Endodermal cell (in vitro differentiated cells): ENCODE results near the gene ASTN2. TPM values are rescaled to one million over a fixed set of nuclear protein-coding genes. Genes with fewer than 3 reads are reported as not detected.

ENCODE experiments used
- DNase-seq: peaks from one replicate; pipeline ENCODE4 v3.0.0-alpha.2; 2017
- H3K27ac ChIP-seq: 2 replicates; pipeline ENCODE4 v1.5.1; 2013; ENCODE audit warnings: mild to moderate bottlenecking, low read depth, low read length, moderate library complexity
- H3K27me3 ChIP-seq: 2 replicates; pipeline ENCODE4 v1.6.1; 2013; ENCODE audit warnings: mild to moderate bottlenecking, low read length, moderate library complexity; ENCODE audit not compliant: insufficient read depth, control insufficient read depth, poor library complexity, severe bottlenecking
- H3K36me3 ChIP-seq: 2 replicates; pipeline ENCODE4 v1.7.0; 2013; ENCODE audit warnings: mild to moderate bottlenecking, low read length, moderate library complexity; ENCODE audit not compliant: control insufficient read depth, insufficient read depth
- H3K4me1 ChIP-seq: one replicate; pipeline ENCODE4 v1.7.0; 2013; ENCODE audit warnings: low read length; ENCODE audit not compliant: control insufficient read depth, insufficient read depth
- H3K4me3 ChIP-seq: 2 replicates; pipeline ENCODE4 v1.5.1; 2013; ENCODE audit warnings: mild to moderate bottlenecking, low read length, moderate library complexity
- H3K9ac ChIP-seq: 2 replicates; pipeline ENCODE4 v1.6.1; 2013; ENCODE audit warnings: mild to moderate bottlenecking, low read length, moderate library complexity; ENCODE audit not compliant: poor library complexity, severe bottlenecking; ENCODE audit errors: extremely low read depth
- H3K9me3 ChIP-seq: 2 replicates; pipeline ENCODE4 v1.6.1; 2013; ENCODE audit warnings: mild to moderate bottlenecking, low read length, moderate library complexity; ENCODE audit not compliant: control insufficient read depth
- H3K27ac Mint-ChIP-seq: 2 replicates; pipeline ENCODE4 v1.8.0; 2020; ENCODE audit warnings: mixed read lengths
- H3K27me3 Mint-ChIP-seq: 2 replicates; pipeline ENCODE4 v1.8.0; 2021; ENCODE audit warnings: mild to moderate bottlenecking, mixed read lengths; ENCODE audit not compliant: insufficient read depth
- H3K36me3 Mint-ChIP-seq: 2 replicates; pipeline ENCODE4 v1.8.0; 2020; ENCODE audit warnings: low read depth, mixed read lengths
- H3K4me1 Mint-ChIP-seq: 2 replicates; pipeline ENCODE4 v1.8.0; 2020; ENCODE audit warnings: mixed read lengths
- H3K4me3 Mint-ChIP-seq: 2 replicates; pipeline ENCODE4 v1.8.0; 2020; ENCODE audit warnings: mild to moderate bottlenecking, moderate library complexity, mixed read lengths
- H3K9me3 Mint-ChIP-seq: 2 replicates; pipeline ENCODE4 v1.8.0; 2020; ENCODE audit warnings: mild to moderate bottlenecking, mixed read lengths
- WGBS, 2 experiments: methylation state at CpG; one replicate each; pipeline versions ENCODE4 v1.1.5 to v1.1.7; 2013; ENCODE audit warnings: missing lambda C conversion rate in 2 of 2, mixed read lengths in 1 of 2; ENCODE audit not compliant: insufficient coverage in 1 of 2, insufficient read length in 1 of 2; 5-methylcytosine and 5-hydroxymethylcytosine counted together
- total RNA-seq, 2 donors: library from RNA; stranded (reverse); fragmentation: NEBNext Ultra II Directional in 1 of 2; extraction: Animal tissue kit (Norgen Biotek cat#: 25700) in 1 of 2; gene quantifications; 2 replicates in 1 of 2; 3 replicates in 1 of 2; pipeline ENCODE4 v1.2.1, GENCODE V29; 2021
- TF ChIP-seq, protein P1 (sequence below): fragments of 200-600 bp; sonication (generic); conservative IDR thresholded peaks from 2 replicates; pipeline ENCODE4 v1.5.0; 2021; ENCODE audit warnings: antibody characterized with exemption, mild to moderate bottlenecking

The ASTN2 gene
- total RNA-seq, 2 donors from 2014 or later, result 8.9 to 10.4 TPM

DNA sequence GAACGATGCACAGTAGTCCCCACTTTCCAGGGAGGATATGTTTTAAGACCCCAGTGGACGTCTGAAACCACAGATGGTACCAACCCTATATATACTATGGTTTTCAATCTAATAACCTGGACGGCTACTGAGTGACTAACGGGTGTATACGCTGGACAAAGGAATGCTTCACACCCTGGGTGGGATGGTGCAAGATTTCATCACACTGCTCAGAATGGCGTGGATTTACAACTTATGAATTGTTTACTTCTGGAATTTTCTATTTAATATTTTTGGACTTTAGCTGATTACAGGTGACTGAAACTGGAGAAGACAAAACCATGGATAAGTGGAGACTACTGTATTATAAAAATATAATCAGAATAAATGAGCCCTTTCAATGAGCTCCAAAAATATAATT lies 875.3 kb downstream of the ASTN2 start:
- H3K27me3 ChIP-seq, result no peaks in the 10 kb centered on the region
- H3K27me3 Mint-ChIP-seq, result peaks cover 4% of the 10 kb centered on the region

DNA sequence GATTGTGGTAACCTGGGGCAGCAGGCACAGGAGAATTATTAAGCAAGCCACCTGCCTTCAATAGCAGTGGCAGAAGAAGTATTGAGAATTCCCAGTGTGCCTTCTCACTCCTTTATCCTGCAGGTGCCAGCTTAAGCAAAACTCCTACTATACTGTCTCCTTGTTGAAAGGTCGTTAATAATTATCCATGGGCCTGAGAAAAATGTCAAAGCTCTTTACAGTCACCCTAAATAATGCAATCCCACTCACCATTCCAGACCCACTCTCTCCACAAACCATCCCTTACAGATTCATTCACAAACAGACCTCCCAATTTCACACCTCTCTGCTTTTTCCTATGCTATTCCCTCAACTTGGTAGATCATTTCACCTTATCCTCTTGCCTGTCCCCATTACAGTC lies 889.2 kb downstream of the ASTN2 start:
- H3K36me3 ChIP-seq, result no peaks in the 10 kb centered on the region
- Mint-ChIP-seq H3K4me3 (no peak overlapping the region), H3K36me3 (no peaks in the 10 kb centered on the region), H3K27ac (no peak overlapping the region), H3K27me3 (peaks cover 5% of the 10 kb centered on the region), H3K9me3 (peaks cover 22% of the 10 kb centered on the region), H3K4me1 (no peaks in the 10 kb centered on the region)
- H3K4me3 ChIP-seq, result no peak overlapping the region
- no peaks in the 10 kb centered on the region for H3K27me3 ChIP-seq
- TF ChIP-seq, protein P1, sequence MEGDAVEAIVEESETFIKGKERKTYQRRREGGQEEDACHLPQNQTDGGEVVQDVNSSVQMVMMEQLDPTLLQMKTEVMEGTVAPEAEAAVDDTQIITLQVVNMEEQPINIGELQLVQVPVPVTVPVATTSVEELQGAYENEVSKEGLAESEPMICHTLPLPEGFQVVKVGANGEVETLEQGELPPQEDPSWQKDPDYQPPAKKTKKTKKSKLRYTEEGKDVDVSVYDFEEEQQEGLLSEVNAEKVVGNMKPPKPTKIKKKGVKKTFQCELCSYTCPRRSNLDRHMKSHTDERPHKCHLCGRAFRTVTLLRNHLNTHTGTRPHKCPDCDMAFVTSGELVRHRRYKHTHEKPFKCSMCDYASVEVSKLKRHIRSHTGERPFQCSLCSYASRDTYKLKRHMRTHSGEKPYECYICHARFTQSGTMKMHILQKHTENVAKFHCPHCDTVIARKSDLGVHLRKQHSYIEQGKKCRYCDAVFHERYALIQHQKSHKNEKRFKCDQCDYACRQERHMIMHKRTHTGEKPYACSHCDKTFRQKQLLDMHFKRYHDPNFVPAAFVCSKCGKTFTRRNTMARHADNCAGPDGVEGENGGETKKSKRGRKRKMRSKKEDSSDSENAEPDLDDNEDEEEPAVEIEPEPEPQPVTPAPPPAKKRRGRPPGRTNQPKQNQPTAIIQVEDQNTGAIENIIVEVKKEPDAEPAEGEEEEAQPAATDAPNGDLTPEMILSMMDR, result no peak
- H3K4me1 ChIP-seq, result no peaks in the 10 kb centered on the region
- no peaks in the 10 kb centered on the region for H3K9me3 ChIP-seq
- H3K27ac ChIP-seq, result no peak overlapping the region
- H3K9ac ChIP-seq, result no peak overlapping the region
- no peak for DNase-seq
- 92 to 100% methylated on average over 1 of the region's 1 CpG for WGBS, 2 experiments

More for the DNA sequence above, 875.3 kb downstream of the ASTN2 start:
- DNase-seq, result no peak
- Histone ChIP-seq H3K27ac (no peak overlapping the region), H3K4me1 (no peaks in the 10 kb centered on the region), H3K9ac (no peak overlapping the region), H3K4me3 (no peak overlapping the region), H3K36me3 (no peaks in the 10 kb centered on the region), H3K9me3 (peaks cover 14% of the 10 kb centered on the region)
- TF ChIP-seq, protein P1, result no peak
- peaks cover 3% of the 10 kb centered on the region for H3K36me3 Mint-ChIP-seq
- no peak overlapping the region for H3K4me3 Mint-ChIP-seq
- 90 to 91% methylated on average over 4 to 6 of the region's 6 CpGs for WGBS, 2 experiments
- H3K27ac Mint-ChIP-seq, result no peak overlapping the region
- H3K9me3 Mint-ChIP-seq, result peaks cover 35% of the 10 kb centered on the region
- H3K4me1 Mint-ChIP-seq, result no peaks in the 10 kb centered on the region

GRCh38 chr9:116524778-116525470 lies 889.9 kb downstream of the ASTN2 start:
- Histone ChIP-seq H3K27me3 (no peaks in the 10 kb centered on the region), H3K9me3 (no peaks in the 10 kb centered on the region), H3K4me1 (no peaks in the 10 kb centered on the region), H3K9ac (no peak overlapping the region), H3K4me3 (no peak overlapping the region), H3K27ac (no peak overlapping the region), H3K36me3 (no peaks in the 10 kb centered on the region)
- no peak overlapping the region for H3K27ac Mint-ChIP-seq
- no peak for DNase-seq
- 87 to 93% methylated on average over 1 to 3 of the region's 3 CpGs for WGBS, 2 experiments
- peaks cover 5% of the 10 kb centered on the region for H3K27me3 Mint-ChIP-seq
- TF ChIP-seq, protein P1, result no peak
- H3K9me3 Mint-ChIP-seq, result peaks cover 22% of the 10 kb centered on the region
- no peaks in the 10 kb centered on the region for H3K4me1 Mint-ChIP-seq
- H3K36me3 Mint-ChIP-seq, result no peaks in the 10 kb centered on the region
- no peak overlapping the region for H3K4me3 Mint-ChIP-seq
